HepG2 (cell line): ENCODE data around the gene SERTAD1. TPM values are rescaled to one million over a fixed set of nuclear protein-coding genes. Genes with fewer than 3 reads are reported as not detected.

Source experiments
- CC2D1A ChIP-seq: sonication (generic); formaldehyde crosslinking; IDR thresholded peaks from 2 replicates; pipeline ENCODE4 v1.8.1; 2023; ENCODE audit warnings: mild to moderate bottlenecking, missing genetic modification reagents
- CEBPB ChIP-seq: IDR thresholded peaks from 2 replicates; pipeline ENCODE4 v1.6.1; 2011; ENCODE audit warnings: low read depth, low read length, improper control_type of control experiment, borderline replicate concordance
- CENPBD1 ChIP-seq: sonication (generic); formaldehyde crosslinking; IDR thresholded peaks from 2 replicates; pipeline ENCODE4 v1.8.0; 2022; ENCODE audit warnings: missing genetic modification reagents, low read depth, mild to moderate bottlenecking, borderline replicate concordance
- CHD2 ChIP-seq: IDR thresholded peaks from 2 replicates; pipeline ENCODE4 v1.6.1; 2011; ENCODE audit warnings: low read depth, low read length, improper control_type of control experiment
- CTCF ChIP-seq: sonication (generic); formaldehyde crosslinking; IDR thresholded peaks from 2 replicates; pipeline ENCODE4 v1.5.0; 2020; ENCODE audit warnings: mild to moderate bottlenecking, missing genetic modification reagents, moderate library complexity
- ELF1 ChIP-seq: sonication (generic); formaldehyde crosslinking; IDR thresholded peaks from 2 replicates; pipeline ENCODE4 v1.4.0; 2020; ENCODE audit warnings: missing genetic modification reagents
- FOSL1 ChIP-seq: sonication (generic); formaldehyde crosslinking; IDR thresholded peaks from 2 replicates; pipeline ENCODE4 v1.9.0; 2021; ENCODE audit warnings: missing genetic modification reagents, borderline replicate concordance
- FOXO1 ChIP-seq: sonication (generic); formaldehyde crosslinking; IDR thresholded peaks from 2 replicates; pipeline ENCODE4 v1.4.0; 2020; ENCODE audit warnings: missing genetic modification reagents
- GABPB1 ChIP-seq: IDR thresholded peaks from 2 replicates; pipeline ENCODE4 v1.6.1; 2016; ENCODE audit warnings: mild to moderate bottlenecking, missing genetic modification reagents, moderate library complexity, missing compliant biosample characterization
- PRMT3 ChIP-seq: sonication (generic); formaldehyde crosslinking; IDR thresholded peaks from 2 replicates; pipeline ENCODE4 v1.8.1; 2022; ENCODE audit warnings: low read depth, mild to moderate bottlenecking, moderate library complexity, missing genetic modification reagents, borderline replicate concordance
- SNAI1 ChIP-seq: sonication (generic); formaldehyde crosslinking; IDR thresholded peaks from 2 replicates; pipeline ENCODE4 v1.5.0; 2020; ENCODE audit warnings: mild to moderate bottlenecking, missing genetic modification reagents, borderline replicate concordance
- SNAPC2 ChIP-seq: sonication (generic); formaldehyde crosslinking; IDR thresholded peaks from 2 replicates; pipeline ENCODE4 v1.8.1; 2022; ENCODE audit warnings: mild to moderate bottlenecking, missing genetic modification reagents
- SP5 ChIP-seq: IDR thresholded peaks from 2 replicates; pipeline ENCODE4 v1.6.1; 2016; ENCODE audit warnings: low read depth, borderline replicate concordance
- SRY ChIP-seq: sonication (generic); formaldehyde crosslinking; IDR thresholded peaks from 2 replicates; pipeline ENCODE4 v1.8.0; 2022; ENCODE audit warnings: mild to moderate bottlenecking, missing genetic modification reagents
- TP53 ChIP-seq: sonication (generic); formaldehyde crosslinking; conservative IDR thresholded peaks from 2 replicates; pipeline ENCODE4 v1.4.0; 2020; ENCODE audit warnings: missing genetic modification reagents
- ZNF224 ChIP-seq: sonication (generic); formaldehyde crosslinking; IDR thresholded peaks from 2 replicates; pipeline ENCODE4 v1.5.0; 2020; ENCODE audit warnings: mild to moderate bottlenecking, missing genetic modification reagents
- ZNF772 ChIP-seq: sonication (generic); formaldehyde crosslinking; IDR thresholded peaks from 2 replicates; pipeline ENCODE4 v1.5.0; 2020; ENCODE audit warnings: mild to moderate bottlenecking, missing genetic modification reagents
- ZNF788 ChIP-seq: sonication (generic); formaldehyde crosslinking; IDR thresholded peaks from 2 replicates; pipeline ENCODE4 v1.5.0; 2020; ENCODE audit warnings: mild to moderate bottlenecking, missing genetic modification reagents, borderline replicate concordance
- polyA plus RNA-seq, 8 experiments: library from polyadenylated mRNA; depleted of rRNA in 3 of 8; stranded (reverse) in 7 of 8; unstranded in 1 of 8; fragments of >200 nt; fragmentation: Illumina TruSeq in 4 of 8; extraction: Trizol in 4 of 8; gene quantifications; 2 replicates each; pipeline versions ENCODE4 v1.2.1 to v1.2.3, GENCODE V29; 2011 to 2016; ENCODE audit warnings: low read depth in 4 of 8, missing spikeins in 1 of 8, mixed read lengths in 1 of 8; ENCODE audit not compliant: insufficient read depth in 1 of 8
- total RNA-seq, 5 experiments: library from RNA; depleted of rRNA; stranded (reverse); fragments of >200 nt; fragmentation: Illumina TruSeq; extraction: Trizol; gene quantifications; 2 replicates each; pipeline ENCODE4 v1.2.3, GENCODE V29; 2016; ENCODE audit warnings: low read depth in 1 of 5
- TF ChIP-seq, protein P1 (sequence below): sonication (generic); formaldehyde crosslinking; IDR thresholded peaks from 2 replicates; pipeline ENCODE4 v1.5.0; 2020; ENCODE audit warnings: missing genetic modification reagents, mild to moderate bottlenecking, borderline replicate concordance
- TF ChIP-seq, protein P2 (sequence below): sonication (generic); formaldehyde crosslinking; IDR thresholded peaks from 2 replicates; pipeline ENCODE4 v1.4.0; 2020; ENCODE audit warnings: mild to moderate bottlenecking, missing genetic modification reagents, borderline replicate concordance

The SERTAD1 gene
- total and polyA plus RNA-seq, 2 of the 13 experiments (the other 11 are each of a cell fraction or from before 2014, with no cell fraction given) = 4.3 to 4.5 TPM

DNA sequence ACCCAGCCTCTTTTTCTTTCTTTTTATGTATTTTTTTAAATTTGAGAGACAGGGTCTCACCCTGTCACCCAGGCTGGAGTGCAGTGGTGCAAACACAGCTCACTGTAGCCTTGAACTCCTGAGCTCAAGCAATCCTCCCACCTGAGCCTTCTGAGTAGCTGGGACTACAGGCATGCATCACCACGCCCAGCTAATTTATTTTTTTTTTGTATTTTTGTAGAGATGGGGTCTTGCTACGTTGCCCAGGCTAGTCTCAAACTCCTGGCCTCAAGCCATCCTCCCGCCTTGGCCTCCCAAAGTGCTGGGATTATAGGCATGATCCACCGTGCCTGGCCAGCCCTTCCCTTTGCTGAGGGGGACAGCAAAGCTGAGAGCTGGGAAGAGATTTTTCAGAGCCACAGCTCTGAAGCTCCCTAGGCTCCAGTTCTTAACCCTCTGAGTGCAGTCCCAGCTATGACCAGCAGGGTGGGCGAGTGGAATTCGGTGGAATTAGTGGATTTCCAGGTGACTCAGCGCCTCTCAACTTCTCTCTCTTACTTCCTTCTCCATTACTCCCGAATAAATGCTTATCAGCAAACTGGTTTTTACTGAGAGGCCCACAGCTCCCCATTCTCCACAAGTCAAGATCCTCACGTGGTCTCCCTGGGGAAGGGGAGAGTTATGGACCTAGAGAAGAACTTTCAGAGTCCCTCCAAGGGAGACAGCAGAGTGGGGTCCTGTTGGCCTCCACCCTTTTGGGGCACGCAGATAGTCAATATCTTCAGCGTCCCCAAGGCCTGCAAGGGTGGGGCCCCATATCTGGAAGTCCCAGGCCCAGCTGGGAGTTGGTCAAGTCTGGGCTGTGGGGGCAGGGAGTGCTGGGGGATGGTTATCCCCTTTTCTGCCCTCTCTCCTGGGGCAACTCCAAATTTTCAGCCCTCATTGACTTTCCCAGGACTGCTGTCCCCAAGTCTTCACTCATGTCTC lies 38.5 kb upstream of the SERTAD1 start (continued):
- TF ChIP-seq GABPB1 (CRISPR knock-in tag) = no peak
- TF ChIP-seq SNAI1 (CRISPR knock-in tag) = no peak
- no peak for TF ChIP-seq SNAPC2 (CRISPR knock-in tag)
- 0 out of 2 replicates have a peak, but pooled peaks have one; percentile 40 for TF ChIP-seq ZNF788 (CRISPR knock-in tag)
- peak; percentile 14; the same call in 1 of the 2 replicates for TF ChIP-seq FOSL1
- TF ChIP-seq FOXO1 (CRISPR knock-in tag) = no peak
- no peak for TF ChIP-seq ZNF772
- TF ChIP-seq, protein P1, sequence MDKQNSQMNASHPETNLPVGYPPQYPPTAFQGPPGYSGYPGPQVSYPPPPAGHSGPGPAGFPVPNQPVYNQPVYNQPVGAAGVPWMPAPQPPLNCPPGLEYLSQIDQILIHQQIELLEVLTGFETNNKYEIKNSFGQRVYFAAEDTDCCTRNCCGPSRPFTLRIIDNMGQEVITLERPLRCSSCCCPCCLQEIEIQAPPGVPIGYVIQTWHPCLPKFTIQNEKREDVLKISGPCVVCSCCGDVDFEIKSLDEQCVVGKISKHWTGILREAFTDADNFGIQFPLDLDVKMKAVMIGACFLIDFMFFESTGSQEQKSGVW = no peak
- TF ChIP-seq CEBPB = no peak
- no peak for TF ChIP-seq ELF1 (CRISPR knock-in tag)
- TF ChIP-seq SP5 (CRISPR knock-in tag) = 0 out of 2 replicates have a peak, but pooled peaks have one; percentile 7
- TF ChIP-seq, protein P2, sequence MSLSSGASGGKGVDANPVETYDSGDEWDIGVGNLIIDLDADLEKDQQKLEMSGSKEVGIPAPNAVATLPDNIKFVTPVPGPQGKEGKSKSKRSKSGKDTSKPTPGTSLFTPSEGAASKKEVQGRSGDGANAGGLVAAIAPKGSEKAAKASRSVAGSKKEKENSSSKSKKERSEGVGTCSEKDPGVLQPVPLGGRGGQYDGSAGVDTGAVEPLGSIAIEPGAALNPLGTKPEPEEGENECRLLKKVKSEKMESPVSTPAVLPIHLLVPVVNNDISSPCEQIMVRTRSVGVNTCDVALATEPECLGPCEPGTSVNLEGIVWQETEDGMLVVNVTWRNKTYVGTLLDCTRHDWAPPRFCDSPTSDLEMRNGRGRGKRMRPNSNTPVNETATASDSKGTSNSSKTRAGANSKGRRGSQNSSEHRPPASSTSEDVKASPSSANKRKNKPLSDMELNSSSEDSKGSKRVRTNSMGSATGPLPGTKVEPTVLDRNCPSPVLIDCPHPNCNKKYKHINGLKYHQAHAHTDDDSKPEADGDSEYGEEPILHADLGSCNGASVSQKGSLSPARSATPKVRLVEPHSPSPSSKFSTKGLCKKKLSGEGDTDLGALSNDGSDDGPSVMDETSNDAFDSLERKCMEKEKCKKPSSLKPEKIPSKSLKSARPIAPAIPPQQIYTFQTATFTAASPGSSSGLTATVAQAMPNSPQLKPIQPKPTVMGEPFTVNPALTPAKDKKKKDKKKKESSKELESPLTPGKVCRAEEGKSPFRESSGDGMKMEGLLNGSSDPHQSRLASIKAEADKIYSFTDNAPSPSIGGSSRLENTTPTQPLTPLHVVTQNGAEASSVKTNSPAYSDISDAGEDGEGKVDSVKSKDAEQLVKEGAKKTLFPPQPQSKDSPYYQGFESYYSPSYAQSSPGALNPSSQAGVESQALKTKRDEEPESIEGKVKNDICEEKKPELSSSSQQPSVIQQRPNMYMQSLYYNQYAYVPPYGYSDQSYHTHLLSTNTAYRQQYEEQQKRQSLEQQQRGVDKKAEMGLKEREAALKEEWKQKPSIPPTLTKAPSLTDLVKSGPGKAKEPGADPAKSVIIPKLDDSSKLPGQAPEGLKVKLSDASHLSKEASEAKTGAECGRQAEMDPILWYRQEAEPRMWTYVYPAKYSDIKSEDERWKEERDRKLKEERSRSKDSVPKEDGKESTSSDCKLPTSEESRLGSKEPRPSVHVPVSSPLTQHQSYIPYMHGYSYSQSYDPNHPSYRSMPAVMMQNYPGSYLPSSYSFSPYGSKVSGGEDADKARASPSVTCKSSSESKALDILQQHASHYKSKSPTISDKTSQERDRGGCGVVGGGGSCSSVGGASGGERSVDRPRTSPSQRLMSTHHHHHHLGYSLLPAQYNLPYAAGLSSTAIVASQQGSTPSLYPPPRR (CRISPR knock-in tag) = no peak
- no peak for TF ChIP-seq CHD2
- TF ChIP-seq CTCF (CRISPR knock-in tag) = peak; percentile 77
- TF ChIP-seq PRMT3 (CRISPR knock-in tag) = no peak
- TF ChIP-seq TP53 (CRISPR knock-in tag) = no peak
- no peak for TF ChIP-seq ZNF224 (CRISPR knock-in tag)
- TF ChIP-seq CENPBD1 = no peak
- no peak for TF ChIP-seq CC2D1A (CRISPR knock-in tag)
- no peak for TF ChIP-seq SRY (CRISPR knock-in tag)
